ENCODE results near the gene SUN2.

Gene SUN2

GRCh38 chr22:38777087-38777671, 21.4 kb upstream of the SUN2 start:
- ATAC-seq = no peak

GRCh38 chr22:38776086-38776485, 20.3 kb upstream of the SUN2 start:
- ATAC-seq (no peak), DNase-seq (no peak)

More at GRCh38 chr22:38777087-38777671, 21.4 kb upstream of the SUN2 start:
- DNase-seq = no peak

- no peak for DNase-seq
- ATAC-seq = no peak
These were observed 19.9 kb upstream of the SUN2 start for GRCh38 chr22:38775656-38776055.

GRCh38 chr22:38774496-38775166, 18.8 kb upstream of the SUN2 start:
- ATAC-seq (no peak), DNase-seq (no peak)

- ATAC-seq = no peak
- no peak for DNase-seq
These were observed 17.7 kb upstream of the SUN2 start for GRCh38 chr22:38773363-38773946.

- DNase-seq (no peak), ATAC-seq (no peak)
These were observed 16.8 kb upstream of the SUN2 start for GRCh38 chr22:38772623-38772873.

- ATAC-seq (no peak), DNase-seq (no peak)
These were observed 14.6 kb upstream of the SUN2 start for GRCh38 chr22:38770257-38770949.

GRCh38 chr22:38768036-38768435, 12.2 kb upstream of the SUN2 start:
- DNase-seq = no peak
- ATAC-seq = no peak

GRCh38 chr22:38767313-38767712, 11.5 kb upstream of the SUN2 start:
- ATAC-seq (no peak), DNase-seq (no peak)

GRCh38 chr22:38766076-38766777, 10.4 kb upstream of the SUN2 start:
- DNase-seq (peak; percentile 46), ATAC-seq (no peak)

- ATAC-seq (no peak), DNase-seq (no peak)
These were observed 6.8 kb upstream of the SUN2 start for GRCh38 chr22:38762551-38762983.

- ATAC-seq = no peak
These were observed 5.7 kb upstream of the SUN2 start for GRCh38 chr22:38761202-38762162.

GRCh38 chr22:38760477-38761201, 4.8 kb upstream of the SUN2 start:
- ATAC-seq (no peak), DNase-seq (no peak)

More at GRCh38 chr22:38761202-38762162, 5.7 kb upstream of the SUN2 start:
- no peak for DNase-seq

- no peak for ATAC-seq
- DNase-seq = no peak
These were observed 3.2 kb upstream of the SUN2 start for GRCh38 chr22:38759005-38759404.

- DNase-seq (peak; percentile 79), ATAC-seq (peak; percentile 11)
These were observed 2.6 kb upstream of the SUN2 start for GRCh38 chr22:38758276-38758945.

- no peak for DNase-seq
- no peak for ATAC-seq
These were observed 1.6 kb upstream of the SUN2 start for GRCh38 chr22:38757464-38757757.

GRCh38 chr22:38756711-38757463, 1.1 kb upstream of the SUN2 start:
- DNase-seq (peak; percentile 43), ATAC-seq (no peak)

- DNase-seq (peak; percentile 70), ATAC-seq (peak; percentile 8)
These were observed 465 bp downstream of the SUN2 start for GRCh38 chr22:38755155-38755910.

GRCh38 chr22:38754751-38755154, 1.0 kb downstream of the SUN2 start:
- peak; percentile 50 for DNase-seq
- ATAC-seq = no peak
